KOPT-K1 (cell line): ENCODE data around the gene PSMD9.

Experiments used
- H3K27ac ChIP-seq: fragments of 200-600 bp; sonication (generic); 2 replicates; pipeline ENCODE4 v1.5.1; 2016; ENCODE audit warnings: antibody characterized with exemption, mild to moderate bottlenecking, low read depth, low read length; ENCODE audit not compliant: poor library complexity, severe bottlenecking
- H3K36me3 ChIP-seq: fragments of 200-600 bp; sonication (generic); 2 replicates; pipeline ENCODE4 v1.5.1; 2017; ENCODE audit warnings: antibody characterized with exemption, mild to moderate bottlenecking, low read length, moderate library complexity; ENCODE audit not compliant: insufficient read depth
- H3K9me3 ChIP-seq: fragments of 200-600 bp; sonication (generic); 2 replicates; pipeline ENCODE4 v1.5.1; 2017; ENCODE audit warnings: antibody characterized with exemption, low read length, mild to moderate bottlenecking; ENCODE audit not compliant: insufficient read depth, poor library complexity, severe bottlenecking

Gene PSMD9

DNA sequence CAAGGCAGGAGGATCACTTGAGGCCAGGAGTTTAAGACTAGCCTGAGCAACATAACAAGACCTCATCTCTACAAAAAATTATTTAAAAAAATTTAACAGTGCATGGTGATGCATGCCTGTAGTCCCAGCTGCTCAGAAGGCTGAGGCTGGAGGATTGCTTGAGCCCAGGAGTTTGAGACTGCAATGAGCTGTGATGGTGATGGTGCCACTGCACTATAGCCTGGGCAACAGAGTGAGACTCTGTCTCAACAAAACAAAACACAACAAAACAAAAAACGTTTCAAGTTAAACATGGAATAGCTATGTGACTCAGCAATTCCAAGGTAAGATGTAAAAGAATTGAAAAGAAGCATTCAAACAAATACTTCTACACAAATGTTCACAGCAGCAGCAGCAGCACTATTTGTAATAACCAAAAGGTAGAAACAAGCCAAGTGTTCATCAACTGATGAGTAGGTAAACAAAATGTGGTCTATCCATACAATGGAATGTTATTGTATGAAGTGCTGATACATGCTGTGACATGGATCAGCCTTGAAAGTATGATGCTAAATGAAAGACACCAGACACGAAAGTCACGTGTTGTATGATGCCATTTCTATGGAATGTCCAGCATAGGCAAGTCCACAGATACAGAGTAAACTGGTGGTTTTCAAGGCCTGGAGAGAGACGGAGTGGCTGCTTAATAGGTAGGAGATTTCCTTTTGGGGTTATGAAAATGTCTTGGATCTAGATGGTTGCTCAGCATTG, 61.2 kb downstream of the PSMD9 start:
- H3K27ac ChIP-seq = no peak overlapping the region
- H3K36me3 ChIP-seq = no peaks in the 10 kb centered on the region
- H3K9me3 ChIP-seq = no peaks in the 10 kb centered on the region

DNA sequence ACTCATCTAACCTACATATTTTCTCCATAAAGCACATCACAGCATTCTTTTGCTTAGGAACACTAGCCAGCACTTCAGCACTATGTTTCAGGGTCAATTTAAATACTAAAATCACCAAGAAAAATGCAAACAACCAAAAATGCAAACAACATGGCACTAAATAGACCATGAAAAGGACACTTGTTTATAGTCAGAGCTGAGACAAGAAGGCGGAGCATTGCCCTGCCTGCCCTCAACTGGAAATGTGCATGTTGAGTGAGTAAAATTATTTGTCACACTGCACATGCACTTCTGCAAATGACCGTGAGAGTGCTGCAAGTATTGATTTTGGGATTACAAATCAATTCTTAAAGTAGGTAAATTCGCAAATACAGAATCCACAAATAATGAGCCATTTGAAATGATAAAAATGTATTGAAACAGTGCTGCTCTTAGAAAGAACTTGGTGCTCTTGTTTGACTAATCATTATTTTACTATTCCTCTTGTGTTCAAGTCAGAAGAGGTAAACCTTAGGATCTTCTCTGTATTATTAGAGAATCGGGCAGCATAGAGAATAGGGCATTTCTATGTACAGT, 64.6 kb downstream of the PSMD9 start:
- H3K27ac ChIP-seq = no peak overlapping the region
- no peaks in the 10 kb centered on the region for H3K36me3 ChIP-seq
- no peaks in the 10 kb centered on the region for H3K9me3 ChIP-seq

DNA sequence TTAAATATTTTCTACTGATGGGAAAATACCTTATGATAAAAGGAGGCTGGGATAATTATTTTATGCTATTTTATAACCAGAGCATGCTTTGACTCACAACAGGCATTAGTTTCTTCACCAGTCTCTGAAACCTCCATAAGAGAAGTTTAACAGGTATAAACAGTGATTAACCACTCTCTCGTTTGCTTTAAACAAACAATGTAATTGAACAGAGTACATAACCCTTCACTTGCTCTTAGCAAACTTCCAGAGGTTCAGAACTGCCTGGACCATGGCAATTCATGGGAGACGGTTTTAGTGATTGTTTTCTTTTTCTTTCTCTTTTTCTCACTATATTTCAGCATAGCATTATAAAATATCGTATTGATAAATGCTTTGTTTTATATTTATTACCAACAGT, 65.1 kb downstream of the PSMD9 start:
- Histone ChIP-seq H3K9me3 (no peaks in the 10 kb centered on the region), H3K27ac (no peak overlapping the region), H3K36me3 (no peaks in the 10 kb centered on the region)

DNA sequence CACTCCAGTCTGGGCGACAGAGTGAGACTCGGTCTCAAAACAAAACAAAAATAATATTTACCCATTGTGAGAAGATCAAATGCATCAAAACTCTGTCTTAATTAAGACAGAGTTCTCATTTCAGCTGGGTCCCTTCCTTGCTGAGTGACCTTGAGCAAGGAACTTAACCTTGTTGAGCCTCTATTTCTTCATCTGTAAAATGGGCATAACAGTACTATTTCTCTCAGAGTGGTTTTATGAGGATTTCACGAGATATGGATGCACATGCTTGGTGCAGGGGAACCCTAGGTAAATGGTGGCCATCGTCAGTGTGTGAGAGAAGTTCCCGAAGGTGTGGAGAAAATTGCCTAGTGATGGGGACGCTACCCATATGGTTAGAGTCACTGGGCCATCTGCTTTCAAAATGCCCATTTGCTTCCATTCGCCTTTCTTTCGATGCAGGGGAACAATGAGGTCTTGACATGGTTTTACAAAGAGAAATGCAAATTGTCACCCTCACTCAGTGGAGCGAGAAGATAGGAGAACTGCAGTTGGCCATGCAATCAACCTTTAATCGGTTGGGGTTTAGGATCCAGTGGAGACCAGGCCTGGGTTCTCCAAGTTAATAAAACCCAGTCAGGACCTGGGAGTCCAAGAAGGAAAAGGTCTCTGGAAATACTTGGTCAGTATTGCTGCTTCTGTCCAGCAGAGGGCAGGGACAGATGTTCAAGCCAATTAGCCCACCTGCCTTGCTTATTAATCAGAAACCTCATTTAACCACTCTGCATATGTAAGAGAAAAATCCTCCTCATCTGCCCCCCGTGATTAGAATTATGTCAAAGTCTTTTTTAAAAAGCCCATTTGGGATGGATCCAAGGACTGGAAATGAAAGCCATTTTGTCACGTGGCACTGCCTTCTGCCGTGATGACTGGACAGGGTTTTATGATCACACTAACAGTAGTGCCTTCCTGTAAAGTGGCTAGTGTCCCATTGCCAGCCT, 67.0 kb downstream of the PSMD9 start:
- Histone ChIP-seq H3K36me3 (no peaks in the 10 kb centered on the region), H3K9me3 (no peaks in the 10 kb centered on the region), H3K27ac (no peak overlapping the region)

- no peaks in the 10 kb centered on the region for H3K36me3 ChIP-seq
- H3K9me3 ChIP-seq = no peaks in the 10 kb centered on the region
- H3K27ac ChIP-seq = no peak overlapping the region
These were observed 69.4 kb downstream of the PSMD9 start for GRCh38 chr12:121957861-121958515.

- Histone ChIP-seq H3K27ac (no peak overlapping the region), H3K36me3 (no peaks in the 10 kb centered on the region), H3K9me3 (no peaks in the 10 kb centered on the region)
These were observed 70.1 kb downstream of the PSMD9 start for GRCh38 chr12:121958541-121959240.

- Histone ChIP-seq H3K36me3 (no peaks in the 10 kb centered on the region), H3K27ac (no peak overlapping the region), H3K9me3 (no peaks in the 10 kb centered on the region)
These were observed 72.0 kb downstream of the PSMD9 start for GRCh38 chr12:121960541-121960940.

GRCh38 chr12:121961195-121961879, 72.7 kb downstream of the PSMD9 start:
- Histone ChIP-seq H3K27ac (no peak overlapping the region), H3K36me3 (no peaks in the 10 kb centered on the region), H3K9me3 (no peaks in the 10 kb centered on the region)

GRCh38 chr12:121963341-121964018, 74.9 kb downstream of the PSMD9 start:
- no peaks in the 10 kb centered on the region for H3K36me3 ChIP-seq

GRCh38 chr12:121964813-121965643, 76.4 kb downstream of the PSMD9 start:
- H3K9me3 ChIP-seq = no peaks in the 10 kb centered on the region
- H3K36me3 ChIP-seq = no peaks in the 10 kb centered on the region
- H3K27ac ChIP-seq = no peak overlapping the region

More at GRCh38 chr12:121963341-121964018, 74.9 kb downstream of the PSMD9 start:
- Histone ChIP-seq H3K9me3 (no peaks in the 10 kb centered on the region), H3K27ac (no peak overlapping the region)

- H3K9me3 ChIP-seq = no peaks in the 10 kb centered on the region
- no peak overlapping the region for H3K27ac ChIP-seq
- H3K36me3 ChIP-seq = no peaks in the 10 kb centered on the region
These were observed 78.4 kb downstream of the PSMD9 start for GRCh38 chr12:121966959-121967358.
